ENCODE results near the gene CFAP46.

DNA sequence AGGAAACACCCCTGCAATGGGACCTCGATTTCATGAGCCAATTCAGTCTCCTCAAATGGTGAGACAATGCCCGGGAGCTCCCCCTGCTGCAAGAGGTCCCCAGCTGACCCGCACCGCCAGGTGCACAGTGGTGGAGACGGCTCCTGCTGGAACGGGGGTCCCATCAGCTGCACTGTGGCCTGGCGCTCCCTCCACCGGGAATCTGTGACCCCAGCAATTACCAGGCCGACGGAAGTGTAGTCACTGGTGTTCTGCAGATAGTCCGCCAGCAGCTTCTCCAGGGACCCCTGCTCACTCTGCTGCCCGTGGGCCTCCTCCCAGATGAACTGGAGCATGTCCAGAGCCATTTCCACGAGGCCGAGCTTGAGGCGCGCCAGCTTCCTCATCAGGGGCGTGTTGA, 91.5 kb downstream of the CFAP46 start:
- TF ChIP-seq, protein P1, sequence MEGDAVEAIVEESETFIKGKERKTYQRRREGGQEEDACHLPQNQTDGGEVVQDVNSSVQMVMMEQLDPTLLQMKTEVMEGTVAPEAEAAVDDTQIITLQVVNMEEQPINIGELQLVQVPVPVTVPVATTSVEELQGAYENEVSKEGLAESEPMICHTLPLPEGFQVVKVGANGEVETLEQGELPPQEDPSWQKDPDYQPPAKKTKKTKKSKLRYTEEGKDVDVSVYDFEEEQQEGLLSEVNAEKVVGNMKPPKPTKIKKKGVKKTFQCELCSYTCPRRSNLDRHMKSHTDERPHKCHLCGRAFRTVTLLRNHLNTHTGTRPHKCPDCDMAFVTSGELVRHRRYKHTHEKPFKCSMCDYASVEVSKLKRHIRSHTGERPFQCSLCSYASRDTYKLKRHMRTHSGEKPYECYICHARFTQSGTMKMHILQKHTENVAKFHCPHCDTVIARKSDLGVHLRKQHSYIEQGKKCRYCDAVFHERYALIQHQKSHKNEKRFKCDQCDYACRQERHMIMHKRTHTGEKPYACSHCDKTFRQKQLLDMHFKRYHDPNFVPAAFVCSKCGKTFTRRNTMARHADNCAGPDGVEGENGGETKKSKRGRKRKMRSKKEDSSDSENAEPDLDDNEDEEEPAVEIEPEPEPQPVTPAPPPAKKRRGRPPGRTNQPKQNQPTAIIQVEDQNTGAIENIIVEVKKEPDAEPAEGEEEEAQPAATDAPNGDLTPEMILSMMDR (IDR thresholded peaks at IDR 0.05; ENCODE audit: poor library complexity): no peak
- TF ChIP-seq EZH2 (IDR thresholded peaks at IDR 0.05; ENCODE audit: borderline replicate concordance) (no peak), EZH2phosphoT487 (IDR thresholded peaks at IDR 0.05; ENCODE audit: low read depth, severe bottlenecking, unreplicated experiment) (no peak)

All from hepatocyte (in vitro differentiated cells).